Dendritic cell treated with granulocyte-macrophage colony-stimulating factor and Interleukin-4, amounts not matched to agents 40 ng/mL and 50 ng/mL, for 4 days (primary cell): ENCODE measurements around the gene ICE1.
"Not testable (repeated sequence)": the region's sequence is repeated elsewhere in the genome, so short reads cannot be mapped to it uniquely, and the experiment has no call there.

Experiments
- H3K27ac Mint-ChIP-seq: one replicate; pipeline ENCODE4 v1.8.0; 2022; ENCODE audit warnings: mild to moderate bottlenecking, mixed read lengths
- H3K27me3 Mint-ChIP-seq: one replicate; pipeline ENCODE4 v1.8.0; 2022; ENCODE audit warnings: mild to moderate bottlenecking, mixed read lengths
- H3K36me3 Mint-ChIP-seq: one replicate; pipeline ENCODE4 v1.8.0; 2022; ENCODE audit warnings: low read depth, mixed read lengths
- H3K4me1 Mint-ChIP-seq: one replicate; pipeline ENCODE4 v1.8.0; 2022; ENCODE audit warnings: low read depth, mixed read lengths
- H3K4me3 Mint-ChIP-seq: one replicate; pipeline ENCODE4 v1.8.0; 2022; ENCODE audit warnings: mild to moderate bottlenecking, moderate library complexity, mixed read lengths
- H3K9me3 Mint-ChIP-seq: one replicate; pipeline ENCODE4 v1.8.0; 2022; ENCODE audit warnings: mixed read lengths
- intact Hi-C: fragments of 100-400 bp; cut with micrococcal nuclease; formaldehyde crosslinking; loops from one replicate; pipeline ENCODE4 v1.15.0; 2022

ICE1 gene

GRCh38 chr5:5497152-5497788, 74.8 kb downstream of the ICE1 start:
- Mint-ChIP-seq H3K4me3 (no peak overlapping the region), H3K4me1 (peaks cover 20% of the 10 kb centered on the region), H3K27me3 (peaks cover 47% of the 10 kb centered on the region), H3K36me3 (no peaks in the 10 kb centered on the region), H3K9me3 (no peaks in the 10 kb centered on the region), H3K27ac (no peak overlapping the region)
- intact Hi-C loops = no loop called here

DNA sequence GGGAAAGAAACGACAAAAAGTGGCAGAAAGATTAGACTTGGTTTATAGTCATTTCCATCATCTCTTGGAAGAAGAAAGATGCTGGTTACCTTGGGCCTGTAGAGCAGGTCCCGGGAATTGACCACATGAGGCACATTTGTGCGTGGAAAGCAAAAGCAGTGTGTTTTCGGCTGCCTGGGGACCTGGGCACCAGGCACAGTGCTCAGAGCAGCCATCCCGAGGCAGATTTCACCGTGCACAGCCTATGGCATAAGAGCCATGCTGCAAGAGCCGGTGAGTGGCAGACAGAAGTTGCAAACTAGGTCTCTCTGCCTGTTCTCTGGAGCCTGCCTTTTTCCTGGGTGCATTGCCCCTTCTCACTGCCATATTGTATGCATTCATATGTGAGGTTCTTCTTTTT, 77.0 kb downstream of the ICE1 start:
- Mint-ChIP-seq H3K4me3 (no peak overlapping the region), H3K27ac (no peak overlapping the region), H3K36me3 (no peaks in the 10 kb centered on the region), H3K9me3 (peaks cover 13% of the 10 kb centered on the region), H3K4me1 (peaks cover 5% of the 10 kb centered on the region), H3K27me3 (peaks cover 40% of the 10 kb centered on the region)
- intact Hi-C loops = no loop called here

- Mint-ChIP-seq H3K27ac (no peak overlapping the region), H3K9me3 (peaks cover 17% of the 10 kb centered on the region), H3K4me1 (no peaks in the 10 kb centered on the region), H3K4me3 (no peak overlapping the region), H3K27me3 (peaks cover 6% of the 10 kb centered on the region), H3K36me3 (no peaks in the 10 kb centered on the region)
- intact Hi-C loops = no loop called here
Observed at GRCh38 chr5:5504325-5504724, 81.8 kb downstream of the ICE1 start.

- intact Hi-C loops = no loop called here
- Mint-ChIP-seq H3K4me1 (no peaks in the 10 kb centered on the region), H3K4me3 (no peak overlapping the region), H3K27me3 (peaks cover 4% of the 10 kb centered on the region), H3K9me3 (peaks cover 17% of the 10 kb centered on the region), H3K27ac (no peak overlapping the region), H3K36me3 (no peaks in the 10 kb centered on the region)
Observed at GRCh38 chr5:5505815-5506214, 83.3 kb downstream of the ICE1 start.

GRCh38 chr5:5508391-5508790, 85.9 kb downstream of the ICE1 start:
- peaks cover 14% of the 10 kb centered on the region for H3K9me3 Mint-ChIP-seq
- H3K4me1 Mint-ChIP-seq = no peaks in the 10 kb centered on the region
- H3K27me3 Mint-ChIP-seq = peaks cover 1% of the 10 kb centered on the region
- intact Hi-C loops = no loop called here
- no peaks in the 10 kb centered on the region for H3K36me3 Mint-ChIP-seq
- no peak overlapping the region for H3K27ac Mint-ChIP-seq
- H3K4me3 Mint-ChIP-seq = no peak overlapping the region

GRCh38 chr5:5511904-5512416, 89.5 kb downstream of the ICE1 start:
- Mint-ChIP-seq H3K27me3 (no peaks in the 10 kb centered on the region), H3K27ac (no peak overlapping the region), H3K4me3 (no peak overlapping the region), H3K9me3 (peaks cover 10% of the 10 kb centered on the region), H3K36me3 (no peaks in the 10 kb centered on the region), H3K4me1 (no peaks in the 10 kb centered on the region)
- intact Hi-C loops = no loop called here

DNA sequence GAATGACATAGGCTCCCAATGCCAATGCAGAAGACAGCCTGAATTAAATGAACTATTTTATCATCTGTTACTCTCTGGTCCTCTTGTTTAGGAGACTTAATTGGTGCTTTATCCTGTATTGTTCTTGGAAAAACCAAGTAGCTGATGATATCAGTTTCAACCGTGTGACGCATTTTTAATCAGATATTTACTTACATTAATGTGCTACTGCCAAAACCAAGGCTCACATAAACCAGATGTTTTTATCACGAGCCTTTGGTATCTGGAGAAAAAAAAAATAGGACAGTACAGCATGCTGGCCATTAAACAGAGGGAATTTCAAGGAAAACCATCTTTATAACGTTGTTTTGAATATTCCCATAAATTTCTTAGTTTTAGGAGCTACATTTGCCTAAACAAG, 90.1 kb downstream of the ICE1 start:
- Mint-ChIP-seq H3K9me3 (peaks cover 13% of the 10 kb centered on the region), H3K36me3 (no peaks in the 10 kb centered on the region), H3K4me1 (no peaks in the 10 kb centered on the region), H3K27ac (no peak overlapping the region), H3K4me3 (no peak overlapping the region), H3K27me3 (no peaks in the 10 kb centered on the region)
- intact Hi-C loops = no loop called here

GRCh38 chr5:5520622-5521021, 98.1 kb downstream of the ICE1 start:
- H3K36me3 Mint-ChIP-seq, H3K27me3 Mint-ChIP-seq, intact Hi-C loops, H3K4me3 Mint-ChIP-seq, H3K4me1 Mint-ChIP-seq, H3K27ac Mint-ChIP-seq: not testable (repeated sequence)
- H3K9me3 Mint-ChIP-seq = peaks cover 27% of the 10 kb centered on the region

DNA sequence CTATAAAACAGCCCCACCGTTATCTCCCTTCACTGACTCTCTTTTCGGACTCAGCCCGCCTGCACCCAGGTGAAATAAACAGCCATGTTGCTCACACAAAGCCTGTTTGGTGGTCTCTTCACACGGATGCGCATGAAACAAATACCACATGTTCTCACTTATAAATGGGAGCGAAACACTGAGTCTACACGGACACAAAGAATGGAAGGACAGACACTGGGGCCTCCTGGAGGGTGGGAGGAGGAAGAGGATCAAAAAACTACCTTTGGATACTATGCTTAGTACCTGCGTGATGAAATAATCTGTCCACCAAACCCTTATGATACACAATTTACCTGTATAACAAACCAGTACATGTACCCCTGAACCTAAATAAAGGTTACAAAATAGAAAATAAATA, 98.6 kb downstream of the ICE1 start:
- no peak overlapping the region for H3K27ac Mint-ChIP-seq
- no peaks in the 10 kb centered on the region for H3K4me1 Mint-ChIP-seq
- H3K27me3 Mint-ChIP-seq = no peaks in the 10 kb centered on the region
- H3K4me3 Mint-ChIP-seq = no peak overlapping the region
- intact Hi-C loops = no loop called here
- no peaks in the 10 kb centered on the region for H3K36me3 Mint-ChIP-seq
- H3K9me3 Mint-ChIP-seq = peaks cover 26% of the 10 kb centered on the region

GRCh38 chr5:5521478-5521877, 99.0 kb downstream of the ICE1 start:
- H3K9me3 Mint-ChIP-seq = peaks cover 22% of the 10 kb centered on the region
- H3K4me1 Mint-ChIP-seq = no peaks in the 10 kb centered on the region
- H3K27me3 Mint-ChIP-seq = no peaks in the 10 kb centered on the region
- no peak overlapping the region for H3K4me3 Mint-ChIP-seq
- intact Hi-C loops = no loop called here
- H3K27ac Mint-ChIP-seq = no peak overlapping the region
- H3K36me3 Mint-ChIP-seq = no peaks in the 10 kb centered on the region

DNA sequence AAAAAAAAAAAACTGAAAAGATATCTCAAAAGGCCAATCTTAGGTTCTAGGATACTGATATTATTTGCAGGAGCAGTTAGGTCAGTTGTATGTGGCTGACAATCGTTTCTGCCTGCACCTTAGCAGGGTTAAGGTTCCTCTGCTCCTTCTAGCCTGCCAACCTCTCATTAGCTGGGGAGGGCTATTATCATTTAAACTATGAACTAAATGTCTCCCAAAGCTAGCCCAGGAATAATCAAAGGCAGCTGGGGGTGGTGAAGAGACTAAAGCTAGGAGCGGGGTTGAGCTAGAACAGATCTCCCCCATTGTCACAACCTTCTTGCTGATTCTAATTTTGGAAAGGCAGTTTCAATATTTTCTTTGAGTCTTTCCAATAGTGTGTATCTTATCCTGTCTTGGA, 99.9 kb downstream of the ICE1 start:
- intact Hi-C loops = no loop called here
- no peak overlapping the region for H3K27ac Mint-ChIP-seq

GRCh38 chr5:5523066-5523505, 100.6 kb downstream of the ICE1 start:
- H3K27me3 Mint-ChIP-seq = no peaks in the 10 kb centered on the region
- intact Hi-C loops = no loop called here

More for the DNA sequence above, 99.9 kb downstream of the ICE1 start:
- no peaks in the 10 kb centered on the region for H3K36me3 Mint-ChIP-seq
- H3K9me3 Mint-ChIP-seq = peaks cover 15% of the 10 kb centered on the region
- no peaks in the 10 kb centered on the region for H3K27me3 Mint-ChIP-seq
- H3K4me1 Mint-ChIP-seq = no peaks in the 10 kb centered on the region
- no peak overlapping the region for H3K4me3 Mint-ChIP-seq

DNA sequence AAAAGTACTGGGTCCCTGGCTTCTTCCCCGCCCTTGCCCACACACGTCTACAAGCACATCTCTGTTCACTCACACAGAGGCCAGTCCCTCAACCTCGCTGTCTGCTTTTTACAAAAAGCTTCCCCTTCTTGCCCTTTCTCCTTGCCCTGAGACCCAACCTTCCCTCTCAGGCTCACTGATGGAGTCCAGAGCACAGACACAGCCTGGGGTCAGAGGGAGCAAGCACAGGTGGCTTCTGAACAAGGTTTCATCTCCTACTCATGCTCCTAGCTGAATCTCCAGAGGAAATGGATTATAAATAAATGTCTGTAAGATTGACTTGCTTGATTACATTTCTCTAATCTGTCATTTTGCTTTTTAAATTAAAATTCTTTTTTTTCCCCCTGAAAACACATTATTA, 101.8 kb downstream of the ICE1 start:
- H3K36me3 Mint-ChIP-seq = no peaks in the 10 kb centered on the region
- intact Hi-C loops = no loop called here
- H3K27ac Mint-ChIP-seq = no peak overlapping the region
- H3K4me3 Mint-ChIP-seq = no peak overlapping the region
- no peaks in the 10 kb centered on the region for H3K4me1 Mint-ChIP-seq
- no peaks in the 10 kb centered on the region for H3K27me3 Mint-ChIP-seq
- peaks cover 6% of the 10 kb centered on the region for H3K9me3 Mint-ChIP-seq

More at GRCh38 chr5:5523066-5523505, 100.6 kb downstream of the ICE1 start:
- peaks cover 15% of the 10 kb centered on the region for H3K9me3 Mint-ChIP-seq
- no peaks in the 10 kb centered on the region for H3K4me1 Mint-ChIP-seq
- H3K4me3 Mint-ChIP-seq = no peak overlapping the region
- no peaks in the 10 kb centered on the region for H3K36me3 Mint-ChIP-seq
- no peak overlapping the region for H3K27ac Mint-ChIP-seq

DNA sequence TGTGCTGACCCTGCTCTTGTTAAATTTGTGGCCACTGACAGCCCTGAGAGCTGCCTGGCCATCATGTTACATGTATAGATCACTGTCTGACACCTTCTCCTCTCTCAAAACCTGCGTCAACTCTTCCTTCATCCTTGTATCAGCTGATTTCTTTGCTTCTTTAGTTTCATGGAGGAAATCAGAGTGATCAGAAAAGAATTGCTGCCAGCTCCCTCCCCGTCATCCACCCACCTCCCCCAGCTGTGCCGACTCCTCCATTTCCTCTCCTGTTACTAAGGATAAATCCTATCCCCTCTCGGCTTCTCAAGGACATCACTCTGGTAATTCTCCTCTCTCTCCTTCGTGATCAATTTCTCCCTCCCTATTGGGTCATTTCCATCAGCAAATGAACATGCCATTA, 108.9 kb downstream of the ICE1 start:
- Mint-ChIP-seq H3K27me3 (no peaks in the 10 kb centered on the region), H3K4me1 (no peaks in the 10 kb centered on the region)

More for the DNA sequence above, 108.9 kb downstream of the ICE1 start:
- H3K27ac Mint-ChIP-seq = no peak overlapping the region
- H3K4me3 Mint-ChIP-seq = no peak overlapping the region
- peaks cover 21% of the 10 kb centered on the region for H3K9me3 Mint-ChIP-seq
- intact Hi-C loops = no loop called here
- H3K36me3 Mint-ChIP-seq = no peaks in the 10 kb centered on the region
